Measurements from ENCODE around the gene NBAS.

The NBAS gene

DNA sequence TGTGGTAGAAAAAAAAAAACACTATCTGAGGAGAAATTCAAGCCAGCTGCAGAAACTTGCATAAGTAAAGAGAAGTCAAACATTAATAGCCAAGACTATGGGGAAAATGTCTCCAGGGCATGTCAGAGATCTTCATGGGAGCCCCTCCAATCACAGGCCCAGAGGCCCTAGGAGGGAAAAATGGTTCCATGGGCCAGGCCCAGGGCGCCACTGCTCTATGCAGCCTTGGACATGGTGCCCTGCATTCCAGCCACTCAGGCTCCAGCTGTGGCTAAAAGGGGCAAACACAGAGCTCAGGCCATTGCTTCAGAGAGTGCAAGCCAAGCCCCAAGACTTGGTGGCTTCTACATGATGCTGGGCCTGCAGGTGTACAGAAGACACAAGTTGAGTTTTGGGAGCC, 354.7 kb downstream of the NBAS start:
- no peak overlapping the region for H3K4me3 ChIP-seq (replicated peaks in 1 of 2; ENCODE audit: low read depth in 2 of 2, low read length in 2 of 2)
- no peak for DNase-seq (ENCODE audit: low read depth in 2 of 2)
- TF ChIP-seq, protein P1, sequence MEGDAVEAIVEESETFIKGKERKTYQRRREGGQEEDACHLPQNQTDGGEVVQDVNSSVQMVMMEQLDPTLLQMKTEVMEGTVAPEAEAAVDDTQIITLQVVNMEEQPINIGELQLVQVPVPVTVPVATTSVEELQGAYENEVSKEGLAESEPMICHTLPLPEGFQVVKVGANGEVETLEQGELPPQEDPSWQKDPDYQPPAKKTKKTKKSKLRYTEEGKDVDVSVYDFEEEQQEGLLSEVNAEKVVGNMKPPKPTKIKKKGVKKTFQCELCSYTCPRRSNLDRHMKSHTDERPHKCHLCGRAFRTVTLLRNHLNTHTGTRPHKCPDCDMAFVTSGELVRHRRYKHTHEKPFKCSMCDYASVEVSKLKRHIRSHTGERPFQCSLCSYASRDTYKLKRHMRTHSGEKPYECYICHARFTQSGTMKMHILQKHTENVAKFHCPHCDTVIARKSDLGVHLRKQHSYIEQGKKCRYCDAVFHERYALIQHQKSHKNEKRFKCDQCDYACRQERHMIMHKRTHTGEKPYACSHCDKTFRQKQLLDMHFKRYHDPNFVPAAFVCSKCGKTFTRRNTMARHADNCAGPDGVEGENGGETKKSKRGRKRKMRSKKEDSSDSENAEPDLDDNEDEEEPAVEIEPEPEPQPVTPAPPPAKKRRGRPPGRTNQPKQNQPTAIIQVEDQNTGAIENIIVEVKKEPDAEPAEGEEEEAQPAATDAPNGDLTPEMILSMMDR (IDR thresholded peaks at IDR 0.05; ENCODE audit: low read depth, low read length), result no peak

DNA sequence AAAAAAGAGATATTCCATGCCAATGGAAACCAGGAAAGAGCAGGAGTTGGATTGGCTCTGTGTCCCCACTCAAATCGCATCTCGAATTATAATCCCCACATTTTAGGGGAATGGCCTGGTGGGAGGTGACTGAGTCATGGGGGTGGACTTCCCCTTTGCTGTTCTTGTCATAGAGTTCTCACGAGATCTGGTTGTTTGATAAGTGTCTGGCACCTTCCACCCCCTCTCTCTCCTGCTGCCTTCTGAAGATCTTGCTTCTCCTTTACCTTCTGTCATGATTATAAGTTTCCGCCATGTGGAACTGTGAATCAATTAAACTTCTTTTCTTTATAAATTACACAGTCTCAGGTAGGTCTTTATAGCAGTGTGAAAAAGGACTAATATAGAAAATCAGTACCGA, 355.6 kb downstream of the NBAS start:
- TF ChIP-seq, protein P1 (IDR thresholded peaks at IDR 0.05; ENCODE audit: low read depth, low read length), result no peak
- no peak for DNase-seq (ENCODE audit: low read depth in 2 of 2)

DNA sequence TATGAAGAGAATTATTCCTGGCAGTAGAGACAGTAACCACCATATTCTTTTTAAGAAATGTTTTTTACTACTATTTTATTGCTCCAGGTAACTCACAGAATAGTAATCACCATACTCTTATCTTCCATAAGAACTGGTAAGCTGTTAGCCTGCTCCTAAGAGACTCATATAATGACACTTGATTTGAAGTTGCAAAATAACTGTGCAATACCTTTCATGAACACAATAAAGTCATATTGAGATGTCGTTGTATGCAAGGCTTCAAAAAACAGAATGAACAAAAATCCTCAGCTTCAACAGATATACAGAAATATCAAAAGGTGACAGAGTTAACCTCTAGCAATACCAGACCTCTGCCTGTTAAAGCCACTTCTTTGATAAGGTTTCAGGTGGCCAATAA, 360.1 kb downstream of the NBAS start:
- H3K4me3 ChIP-seq (replicated peaks in 1 of 2; ENCODE audit: low read depth in 2 of 2, low read length in 2 of 2), result no peak overlapping the region
- TF ChIP-seq, protein P1 (IDR thresholded peaks at IDR 0.05; ENCODE audit: low read depth, low read length), result no peak
- DNase-seq (ENCODE audit: low read depth in 2 of 2), result no peak

More for the DNA sequence above, 355.6 kb downstream of the NBAS start:
- no peak overlapping the region for H3K4me3 ChIP-seq (replicated peaks in 1 of 2; ENCODE audit: low read depth in 2 of 2, low read length in 2 of 2)

DNA sequence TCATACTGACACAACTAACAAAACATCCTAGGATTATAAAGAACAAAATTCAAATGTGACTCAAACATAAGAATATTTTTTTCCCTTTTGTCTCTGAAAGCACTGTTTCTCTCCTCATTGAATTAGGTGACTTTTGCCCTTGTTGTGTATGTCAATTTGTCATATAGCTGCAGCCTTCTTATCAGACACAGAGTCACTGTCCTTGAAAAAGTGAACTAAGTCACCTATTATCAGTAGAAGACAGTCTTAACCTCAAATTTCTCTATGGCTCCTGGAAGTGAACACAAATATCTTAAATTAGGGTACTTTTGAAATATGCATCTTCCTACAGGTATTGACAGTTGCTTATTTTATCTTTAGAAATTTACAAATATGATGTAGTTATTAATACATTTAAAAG, 360.6 kb downstream of the NBAS start:
- TF ChIP-seq, protein P1 (IDR thresholded peaks at IDR 0.05; ENCODE audit: low read depth, low read length), result no peak
- no peak for DNase-seq (ENCODE audit: low read depth in 2 of 2)
- no peak overlapping the region for H3K4me3 ChIP-seq (replicated peaks in 1 of 2; ENCODE audit: low read depth in 2 of 2, low read length in 2 of 2)

DNA sequence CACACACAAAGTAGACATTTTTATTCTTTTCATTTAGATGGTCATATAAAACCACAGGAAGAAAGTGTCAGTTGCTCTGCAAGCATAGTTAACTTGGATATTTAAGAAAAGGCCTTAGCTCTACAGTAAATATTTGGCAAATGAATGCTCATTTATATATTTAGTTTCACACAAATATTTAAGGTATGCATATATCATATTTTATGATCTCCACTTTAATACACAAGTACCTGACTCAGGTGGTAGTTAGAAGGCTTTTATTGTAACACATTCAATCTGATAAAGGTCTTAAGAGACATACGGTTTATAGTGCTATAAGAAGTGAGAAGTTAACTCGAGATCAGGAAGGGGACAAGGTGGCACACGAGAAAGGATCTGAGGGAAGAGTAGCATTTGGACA, 363.1 kb downstream of the NBAS start:
- DNase-seq (ENCODE audit: low read depth in 2 of 2), result no peak
- TF ChIP-seq, protein P1 (IDR thresholded peaks at IDR 0.05; ENCODE audit: low read depth, low read length), result no peak
- H3K4me3 ChIP-seq (replicated peaks in 1 of 2; ENCODE audit: low read depth in 2 of 2, low read length in 2 of 2), result no peak overlapping the region

DNA sequence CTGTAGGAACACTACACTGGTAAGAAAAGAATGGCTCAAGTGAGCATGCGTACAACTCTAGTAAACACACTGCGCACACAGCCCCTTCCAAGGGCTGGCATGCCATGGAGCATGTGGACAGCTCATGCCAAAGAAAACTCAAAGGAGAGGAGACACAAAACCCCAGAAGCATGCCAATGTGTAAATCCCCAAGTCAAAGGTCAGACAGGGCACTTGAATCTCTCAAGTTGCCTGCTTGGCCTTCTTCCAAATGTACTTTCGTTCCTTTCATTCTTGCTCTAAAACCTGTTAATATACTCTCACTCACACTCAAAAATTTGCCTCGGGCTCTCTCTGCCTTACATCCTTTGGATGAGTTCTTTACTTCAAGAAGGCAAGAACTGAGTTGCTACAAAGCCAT, 365.3 kb downstream of the NBAS start:
- DNase-seq (ENCODE audit: low read depth in 2 of 2), result no peak
- H3K4me3 ChIP-seq (replicated peaks in 1 of 2; ENCODE audit: low read depth in 2 of 2, low read length in 2 of 2), result no peak overlapping the region
- TF ChIP-seq, protein P1 (IDR thresholded peaks at IDR 0.05; ENCODE audit: low read depth, low read length), result no peak

DNA sequence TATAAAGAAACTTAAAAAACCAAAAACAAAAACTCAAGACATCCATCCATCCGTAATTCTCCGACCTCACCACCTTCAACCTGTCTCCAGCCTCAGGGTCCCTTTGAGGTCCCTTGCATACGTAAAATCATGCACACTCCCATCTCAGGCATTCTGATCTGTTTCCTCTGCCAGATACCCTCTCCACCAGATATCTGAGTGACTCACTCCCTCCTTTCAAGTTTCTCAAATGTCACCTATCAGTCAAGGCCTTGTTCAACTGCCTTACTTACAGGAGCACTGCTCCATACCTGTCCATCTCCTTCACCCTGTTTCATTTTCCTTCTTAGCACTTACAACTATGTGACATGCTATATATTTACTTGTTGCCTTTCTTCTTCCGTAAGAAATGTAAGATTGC, 369.3 kb downstream of the NBAS start:
- DNase-seq (ENCODE audit: low read depth in 2 of 2), result no peak
- H3K4me3 ChIP-seq (replicated peaks in 1 of 2; ENCODE audit: low read depth in 2 of 2, low read length in 2 of 2), result no peak overlapping the region
- TF ChIP-seq, protein P1 (IDR thresholded peaks at IDR 0.05; ENCODE audit: low read depth, low read length), result no peak

Data from cardiac fibroblast (primary cell).